ENCODE results near the gene SETX.

DNA sequence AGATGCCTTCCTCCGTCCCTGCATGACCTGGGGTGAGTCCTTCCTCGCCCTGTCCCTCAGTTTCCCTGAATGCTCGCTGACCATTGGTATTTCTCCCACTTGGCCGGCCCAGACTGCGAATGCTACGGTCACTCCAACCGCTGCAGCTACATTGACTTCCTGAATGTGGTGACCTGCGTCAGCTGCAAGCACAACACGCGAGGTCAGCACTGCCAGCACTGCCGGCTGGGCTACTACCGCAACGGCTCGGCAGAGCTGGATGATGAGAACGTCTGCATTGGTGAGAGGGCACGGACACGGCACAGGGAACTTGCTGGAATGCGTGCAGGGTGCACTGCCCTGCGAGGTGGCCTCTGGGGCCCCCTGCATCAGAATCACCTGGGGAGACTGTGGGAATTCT lies 115.8 kb downstream of the SETX start:
- TF ChIP-seq, protein P1, sequence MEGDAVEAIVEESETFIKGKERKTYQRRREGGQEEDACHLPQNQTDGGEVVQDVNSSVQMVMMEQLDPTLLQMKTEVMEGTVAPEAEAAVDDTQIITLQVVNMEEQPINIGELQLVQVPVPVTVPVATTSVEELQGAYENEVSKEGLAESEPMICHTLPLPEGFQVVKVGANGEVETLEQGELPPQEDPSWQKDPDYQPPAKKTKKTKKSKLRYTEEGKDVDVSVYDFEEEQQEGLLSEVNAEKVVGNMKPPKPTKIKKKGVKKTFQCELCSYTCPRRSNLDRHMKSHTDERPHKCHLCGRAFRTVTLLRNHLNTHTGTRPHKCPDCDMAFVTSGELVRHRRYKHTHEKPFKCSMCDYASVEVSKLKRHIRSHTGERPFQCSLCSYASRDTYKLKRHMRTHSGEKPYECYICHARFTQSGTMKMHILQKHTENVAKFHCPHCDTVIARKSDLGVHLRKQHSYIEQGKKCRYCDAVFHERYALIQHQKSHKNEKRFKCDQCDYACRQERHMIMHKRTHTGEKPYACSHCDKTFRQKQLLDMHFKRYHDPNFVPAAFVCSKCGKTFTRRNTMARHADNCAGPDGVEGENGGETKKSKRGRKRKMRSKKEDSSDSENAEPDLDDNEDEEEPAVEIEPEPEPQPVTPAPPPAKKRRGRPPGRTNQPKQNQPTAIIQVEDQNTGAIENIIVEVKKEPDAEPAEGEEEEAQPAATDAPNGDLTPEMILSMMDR (IDR thresholded peaks at IDR 0.05; ENCODE audit: insufficient read depth, low read length, poor library complexity, severe bottlenecking): no peak
- no peak for TF ChIP-seq EZH2phosphoT487 (conservative IDR thresholded peaks at IDR 0.05; ENCODE audit: low read length)

Measured in SU-DHL-6 (cell line).